Loucy (cell line): ENCODE data around the gene MYH10.
A peak's percentile ranks its signal among the peaks of the same experiment; 100 is the strongest.

Source experiments
- H2AFZ ChIP-seq: fragments of 200-600 bp; sonication (generic); 2 replicates; pipeline ENCODE4 v1.6.0; 2016; ENCODE audit warnings: antibody characterized with exemption, mild to moderate bottlenecking, low read length, moderate library complexity
- H3F3A ChIP-seq: fragments of 200-600 bp; 2 replicates; pipeline ENCODE4 v1.6.0; 2016; ENCODE audit warnings: antibody characterized with exemption, low read depth, mild to moderate bottlenecking
- H3K27me3 ChIP-seq: fragments of 200-600 bp; sonication (generic); 2 replicates; pipeline ENCODE4 v1.6.1; 2014; ENCODE audit warnings: low read length, mild to moderate bottlenecking; ENCODE audit not compliant: insufficient read depth, poor library complexity, severe bottlenecking
- H3K36me3 ChIP-seq: fragments of 200-600 bp; sonication (generic); 2 replicates; pipeline ENCODE4 v1.6.1; 2016; ENCODE audit warnings: low read length; ENCODE audit not compliant: insufficient read depth
- H3K4me1 ChIP-seq: fragments of 200-600 bp; sonication (generic); 2 replicates; pipeline ENCODE4 v1.5.1; 2014; ENCODE audit warnings: low read length, mild to moderate bottlenecking; ENCODE audit not compliant: insufficient read depth, poor library complexity, severe bottlenecking
- H3K4me2 ChIP-seq: fragments of 200-600 bp; sonication (generic); 2 replicates; pipeline ENCODE4 v1.6.0; 2014; ENCODE audit warnings: antibody characterized with exemption, low read length, low read depth, mild to moderate bottlenecking; ENCODE audit not compliant: poor library complexity, severe bottlenecking
- H3K4me3 ChIP-seq: fragments of 200-600 bp; sonication (generic); 2 replicates; pipeline ENCODE4 v1.5.1; 2014; ENCODE audit warnings: low read length, mild to moderate bottlenecking, mixed read lengths; ENCODE audit not compliant: poor library complexity, severe bottlenecking
- H3K79me2 ChIP-seq: fragments of 200-600 bp; sonication (generic); 2 replicates; pipeline ENCODE4 v1.6.1; 2014; ENCODE audit warnings: low read length; ENCODE audit not compliant: insufficient read depth
- H3K9ac ChIP-seq: fragments of 200-600 bp; sonication (generic); 2 replicates; pipeline ENCODE4 v1.6.0; 2014; ENCODE audit warnings: mild to moderate bottlenecking, low read depth, low read length, moderate library complexity; ENCODE audit not compliant: poor library complexity, severe bottlenecking
- H3K9me2 ChIP-seq: fragments of 200-600 bp; sonication (generic); replicated peaks from 2 replicates; pipeline ENCODE4 v1.6.1; 2016; ENCODE audit warnings: low read depth, low read length, mixed read lengths
- H3K9me3 ChIP-seq: fragments of 200-600 bp; sonication (generic); 2 replicates; pipeline ENCODE4 v1.6.1; 2014; ENCODE audit warnings: mild to moderate bottlenecking, antibody characterized with exemption, low read length, low read depth; ENCODE audit not compliant: insufficient read depth
- H4K20me1 ChIP-seq: fragments of 200-600 bp; sonication (generic); 2 replicates; pipeline ENCODE4 v1.6.0; 2014; ENCODE audit warnings: antibody characterized with exemption, low read length, mild to moderate bottlenecking; ENCODE audit not compliant: insufficient read depth, poor library complexity, severe bottlenecking
- CTCF ChIP-seq: fragments of 200-600 bp; sonication (generic); conservative IDR thresholded peaks from 2 replicates; pipeline ENCODE4 v1.5.1; 2014; ENCODE audit warnings: mild to moderate bottlenecking, antibody characterized with exemption, low read length
- EZH2phosphoT487 ChIP-seq: fragments of 200-600 bp; IDR thresholded peaks from 2 replicates; pipeline ENCODE4 v1.6.1; 2018; ENCODE audit warnings: antibody characterized with exemption, mild to moderate bottlenecking, moderate library complexity, borderline replicate concordance

Gene MYH10

DNA sequence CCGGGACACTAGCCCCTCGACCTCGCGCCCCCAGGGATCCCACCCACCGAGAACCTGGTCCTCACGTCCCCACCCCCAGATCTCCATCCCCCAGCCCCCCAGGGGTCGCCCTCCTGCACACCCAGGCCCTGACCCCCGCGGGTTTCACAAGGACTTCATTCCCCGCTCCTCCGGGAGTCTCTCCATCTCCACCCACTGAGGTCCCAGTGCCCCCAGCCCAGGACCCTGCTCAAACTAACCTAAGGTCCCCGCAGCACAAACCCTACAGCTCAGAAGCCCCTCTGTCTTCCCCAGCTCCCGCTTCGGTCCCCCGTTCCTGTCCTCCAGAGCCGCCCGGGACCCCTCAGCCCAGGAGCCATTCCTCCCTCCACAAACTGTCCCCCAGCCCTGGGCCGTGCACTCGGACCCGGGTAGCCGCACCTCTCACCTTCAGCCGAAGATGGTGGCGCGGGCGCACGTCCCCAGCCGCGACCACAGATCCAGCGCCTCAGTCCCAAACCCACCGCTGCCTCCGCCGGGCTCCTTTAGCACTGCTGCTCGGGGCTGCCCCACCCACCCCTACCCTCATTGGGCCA lies at the start of gene MYH10:
TSS of gene MYH10 (minus strand) at position 499 of the 575 bp plus-strand sequence. CDS start 7,479 bp downstream, outside the sequence.
- Histone ChIP-seq H3F3A (no peaks in the 10 kb centered on the region), H4K20me1 (peaks cover 30% of the 10 kb centered on the region), H3K9me3 (no peaks in the 10 kb centered on the region), H3K9me2 (no peaks in the 10 kb centered on the region), H3K4me1 (peaks cover 21% of the 10 kb centered on the region), H3K4me2 (peak within 1 kb of the TSS; percentile 82), H3K9ac (peak within 1 kb of the TSS; percentile 94), H3K79me2 (peaks cover 49% of the 10 kb centered on the region), H3K4me3 (peak within 1 kb of the TSS; percentile 99), H2AFZ (peak within 1 kb of the TSS; percentile 86), H3K36me3 (no peaks in the 10 kb centered on the region), H3K27me3 (peaks cover 5% of the 10 kb centered on the region)
- TF ChIP-seq EZH2phosphoT487 (no peak), CTCF (no peak; the same call in none of the 2 replicates)

DNA sequence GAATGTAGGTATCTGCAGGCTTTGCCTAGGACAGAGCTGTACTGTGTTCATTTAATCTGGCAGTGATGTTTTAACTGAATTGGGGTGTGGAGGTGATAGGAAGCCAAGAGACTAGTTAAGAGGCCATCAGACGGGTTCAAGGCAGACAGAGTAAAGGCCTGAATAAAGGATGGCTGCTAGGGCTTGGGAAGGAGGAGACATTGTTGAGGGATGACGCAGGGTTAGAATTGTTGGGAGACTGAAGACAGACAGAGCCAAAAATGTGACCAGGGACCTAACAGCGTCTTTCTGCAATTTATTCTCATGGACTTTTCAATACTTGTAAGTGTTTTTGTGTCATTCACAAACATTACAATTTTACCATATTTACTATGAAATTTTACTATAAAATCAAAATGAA lies 48.6 kb upstream of the MYH10 start:
- H4K20me1 ChIP-seq, result no peaks in the 10 kb centered on the region
- H2AFZ ChIP-seq, result no peak overlapping the region
- H3F3A ChIP-seq, result no peaks in the 10 kb centered on the region
- H3K4me1 ChIP-seq, result no peaks in the 10 kb centered on the region
- H3K27me3 ChIP-seq, result no peaks in the 10 kb centered on the region
- no peaks in the 10 kb centered on the region for H3K9me2 ChIP-seq
- no peak overlapping the region for H3K4me2 ChIP-seq
- TF ChIP-seq EZH2phosphoT487 (no peak), CTCF (no peak)
- no peak overlapping the region for H3K4me3 ChIP-seq
- H3K9me3 ChIP-seq, result no peaks in the 10 kb centered on the region
- no peaks in the 10 kb centered on the region for H3K36me3 ChIP-seq
- H3K9ac ChIP-seq, result no peak overlapping the region
- H3K79me2 ChIP-seq, result no peaks in the 10 kb centered on the region

- H3K27me3 ChIP-seq, result no peaks in the 10 kb centered on the region
- H2AFZ ChIP-seq, result no peak overlapping the region
These were observed 44.8 kb upstream of the MYH10 start for GRCh38 chr17:8675306-8675705.

More at GRCh38 chr17:8675306-8675705, 44.8 kb upstream of the MYH10 start:
- no peaks in the 10 kb centered on the region for H3K9me2 ChIP-seq
- peaks cover 6% of the 10 kb centered on the region for H3K4me1 ChIP-seq
- H3F3A ChIP-seq, result no peaks in the 10 kb centered on the region
- H3K9ac ChIP-seq, result no peak overlapping the region
- no peaks in the 10 kb centered on the region for H3K9me3 ChIP-seq
- no peaks in the 10 kb centered on the region for H4K20me1 ChIP-seq
- no peak overlapping the region for H3K4me2 ChIP-seq
- no peak overlapping the region for H3K4me3 ChIP-seq
- TF ChIP-seq EZH2phosphoT487, result no peak
- H3K36me3 ChIP-seq, result no peaks in the 10 kb centered on the region
- no peaks in the 10 kb centered on the region for H3K79me2 ChIP-seq
